HepG2 (cell line): Measurements from ENCODE around the gene ZNF425. TPM values are rescaled to one million over a fixed set of nuclear protein-coding genes. Genes with fewer than 3 reads are reported as not detected.

Source experiments
- EP300 ChIP-seq, 3 experiments: sonication (generic) in 1 of 3; formaldehyde crosslinking in 1 of 3; IDR thresholded peaks; 2 replicates each; pipeline versions ENCODE4 v1.5.1 to v1.6.1; 2011 to 2020; ENCODE audit warnings: low read depth in 2 of 3, low read length in 2 of 3, borderline replicate concordance in 1 of 3, improper control_type of control experiment in 1 of 3, mild to moderate bottlenecking in 1 of 3, missing genetic modification reagents in 1 of 3, moderate library complexity in 1 of 3
- FOXA3 ChIP-seq: IDR thresholded peaks from 2 replicates; pipeline ENCODE4 v1.6.1; 2016; ENCODE audit warnings: missing genetic modification reagents, missing compliant biosample characterization
- FOXP1 ChIP-seq, 2 experiments: fragments of 450-650 bp in 1 of 2; IDR thresholded peaks; 2 replicates each; pipeline ENCODE4 v1.6.1; 2017 to 2018; ENCODE audit warnings: antibody characterized with exemption in 1 of 2
- HNF4A ChIP-seq: sonication (generic); formaldehyde crosslinking; IDR thresholded peaks from 2 replicates; pipeline ENCODE4 v1.4.0; 2020; ENCODE audit warnings: missing genetic modification reagents
- HNRNPLL ChIP-seq: fragments of 200-400 bp; formaldehyde crosslinking; IDR thresholded peaks from 2 replicates; pipeline ENCODE4 v1.6.1; 2017; ENCODE audit warnings: mild to moderate bottlenecking, low read depth, low read length; ENCODE audit not compliant: poor library complexity, severe bottlenecking
- MTA1 ChIP-seq: sonication (generic); formaldehyde crosslinking; IDR thresholded peaks from 2 replicates; pipeline ENCODE4 v1.4.0; 2020; ENCODE audit warnings: missing genetic modification reagents, mild to moderate bottlenecking, borderline replicate concordance
- ONECUT2 ChIP-seq: sonication (generic); formaldehyde crosslinking; IDR thresholded peaks from 2 replicates; pipeline ENCODE4 v1.4.0; 2020; ENCODE audit warnings: missing genetic modification reagents
- PCBP1 ChIP-seq: fragments of 200-400 bp; formaldehyde crosslinking; IDR thresholded peaks from 2 replicates; pipeline ENCODE4 v1.6.1; 2017; ENCODE audit warnings: mild to moderate bottlenecking, low read depth, low read length, borderline replicate concordance
- REST ChIP-seq, 2 experiments: IDR thresholded peaks; 2 replicates each; pipeline ENCODE4 v1.6.1; 2011 to 2012; ENCODE audit warnings: low read length in 2 of 2, borderline replicate concordance in 1 of 2, low read depth in 1 of 2, mild to moderate bottlenecking in 1 of 2, moderate library complexity in 1 of 2
- RXRA ChIP-seq: sonication (generic); formaldehyde crosslinking; IDR thresholded peaks from 2 replicates; pipeline ENCODE4 v1.5.1; 2020; ENCODE audit warnings: missing genetic modification reagents
- STAG1 ChIP-seq: sonication (generic); formaldehyde crosslinking; IDR thresholded peaks from 2 replicates; pipeline ENCODE4 v1.4.0; 2020; ENCODE audit warnings: missing genetic modification reagents
- TEAD3 ChIP-seq: optimal IDR thresholded peaks from 2 replicates; pipeline ENCODE3; 2016; ENCODE audit warnings: borderline replicate concordance
- ZFYVE20 ChIP-seq: sonication (generic); formaldehyde crosslinking; IDR thresholded peaks from 2 replicates; pipeline ENCODE4 v1.8.0; 2023; ENCODE audit warnings: low read depth, mild to moderate bottlenecking, moderate library complexity, missing genetic modification reagents, borderline replicate concordance
- ZNF121 ChIP-seq: sonication (generic); formaldehyde crosslinking; IDR thresholded peaks from 2 replicates; pipeline ENCODE4 v1.5.0; 2020; ENCODE audit warnings: mild to moderate bottlenecking, missing genetic modification reagents
- ZNF17 ChIP-seq: sonication (generic); formaldehyde crosslinking; IDR thresholded peaks from 2 replicates; pipeline ENCODE4 v1.5.0; 2020; ENCODE audit warnings: mild to moderate bottlenecking, missing genetic modification reagents
- ZNF256 ChIP-seq: sonication (generic); formaldehyde crosslinking; conservative IDR thresholded peaks from 2 replicates; pipeline ENCODE4 v1.4.0; 2020; ENCODE audit warnings: missing genetic modification reagents
- ZNF687 ChIP-seq: sonication (generic); formaldehyde crosslinking; IDR thresholded peaks from 2 replicates; pipeline ENCODE4 v1.5.1; 2020; ENCODE audit warnings: mild to moderate bottlenecking, missing genetic modification reagents, moderate library complexity
- ZNF740 ChIP-seq: sonication (generic); formaldehyde crosslinking; IDR thresholded peaks from 2 replicates; pipeline ENCODE4 v1.4.0; 2020; ENCODE audit warnings: missing genetic modification reagents
- ZNF768 ChIP-seq: sonication (generic); formaldehyde crosslinking; IDR thresholded peaks from 2 replicates; pipeline ENCODE4 v1.4.0; 2020; ENCODE audit warnings: missing genetic modification reagents
- ZNF850 ChIP-seq: sonication (generic); formaldehyde crosslinking; conservative IDR thresholded peaks from 2 replicates; pipeline ENCODE4 v1.9.0; 2021; ENCODE audit warnings: mild to moderate bottlenecking, missing genetic modification reagents
- polyA plus RNA-seq, 8 experiments: library from polyadenylated mRNA; depleted of rRNA in 3 of 8; stranded (reverse) in 7 of 8; unstranded in 1 of 8; fragments of >200 nt; fragmentation: Illumina TruSeq in 4 of 8; extraction: Trizol in 4 of 8; gene quantifications; 2 replicates each; pipeline versions ENCODE4 v1.2.1 to v1.2.3, GENCODE V29; 2011 to 2016; ENCODE audit warnings: low read depth in 4 of 8, missing spikeins in 1 of 8, mixed read lengths in 1 of 8; ENCODE audit not compliant: insufficient read depth in 1 of 8
- total RNA-seq, 5 experiments: library from RNA; depleted of rRNA; stranded (reverse); fragments of >200 nt; fragmentation: Illumina TruSeq; extraction: Trizol; gene quantifications; 2 replicates each; pipeline ENCODE4 v1.2.3, GENCODE V29; 2016; ENCODE audit warnings: low read depth in 1 of 5

The ZNF425 gene
- total and polyA plus RNA-seq, 2 of the 13 experiments (the other 11 are each of a cell fraction or from before 2014, with no cell fraction given): 0.51 to 1.1 TPM

GRCh38 chr7:149147752-149148653, 21.9 kb upstream of the ZNF425 start (continued):
- TF ChIP-seq ZNF687 (CRISPR knock-in tag): peak; percentile 71
- TF ChIP-seq TEAD3: peak; percentile 26
- peak; percentile 64 for TF ChIP-seq HNRNPLL
- TF ChIP-seq EP300 (IDR thresholded peaks at IDR 0.05; ENCODE audit: low read depth in 2 of 2, low read length in 2 of 2): no peak
- TF ChIP-seq EP300 (CRISPR knock-in tag; IDR thresholded peaks at IDR 0.05; ENCODE audit: borderline replicate concordance): no peak
- TF ChIP-seq ZNF17 (CRISPR knock-in tag): no peak
- 0 out of 2 replicates have a peak, but pooled peaks have one; percentile 12 for TF ChIP-seq ZFYVE20
- no peak for TF ChIP-seq ZNF121 (CRISPR knock-in tag)
- no peak for TF ChIP-seq FOXP1 (IDR thresholded peaks at IDR 0.05)
- no peak for TF ChIP-seq FOXP1 (CRISPR knock-in tag; IDR thresholded peaks at IDR 0.05)
- no peak for TF ChIP-seq PCBP1
- TF ChIP-seq FOXA3: no peak
- no peak for TF ChIP-seq ZNF740 (CRISPR knock-in tag)
- TF ChIP-seq STAG1 (CRISPR knock-in tag): no peak
- no peak for TF ChIP-seq REST (IDR thresholded peaks at IDR 0.05; ENCODE audit: borderline replicate concordance in 1 of 2, low read depth in 1 of 2, low read length in 2 of 2)
- TF ChIP-seq RXRA (CRISPR knock-in tag): peak; percentile 18; the same call in 1 of the 2 replicates
- no peak for TF ChIP-seq ONECUT2
- TF ChIP-seq HNF4A (CRISPR knock-in tag): no peak
- no peak for TF ChIP-seq MTA1 (CRISPR knock-in tag)
- peak; percentile 15; the same call in 1 of the 2 replicates for TF ChIP-seq ZNF768 (CRISPR knock-in tag)
- no peak; the same call in 1 of the 2 replicates for TF ChIP-seq ZNF256
- no peak for TF ChIP-seq ZNF850
